ENCODE results near the gene SOX13.

Gene SOX13

GRCh38 chr1:204074274-204075138 is 1.6 kb downstream of the SOX13 start:
- peak overlapping the region; percentile 94 for H3K4me3 ChIP-seq
- TF ChIP-seq CTCF (IDR thresholded peaks at IDR 0.05) = no peak
- peak overlapping the region; percentile 67 to 94 for H3K27ac ChIP-seq
- no peak for DNase-seq (ENCODE audit: low spot score)

- DNase-seq (ENCODE audit: low spot score) = no peak
- Histone ChIP-seq H3K4me3 (peak overlapping the region; percentile 94), H3K27ac (peak overlapping the region; percentile 67 to 94)
- TF ChIP-seq CTCF (IDR thresholded peaks at IDR 0.05) = no peak
Measured at GRCh38 chr1:204075139-204075521, 2.2 kb downstream of the SOX13 start.

GRCh38 chr1:204075890-204076846 is 3.3 kb downstream of the SOX13 start:
- H3K27ac ChIP-seq = peak overlapping the region; percentile 67 to 94
- DNase-seq (ENCODE audit: low spot score) = no peak
- TF ChIP-seq CTCF (IDR thresholded peaks at IDR 0.05) = no peak
- H3K4me3 ChIP-seq = peak overlapping the region; percentile 94

- H3K27ac ChIP-seq = peak overlapping the region in 1 of 2 donors; percentile 91
- no peak for DNase-seq (ENCODE audit: low spot score)
- peak overlapping the region; percentile 94 for H3K4me3 ChIP-seq
- no peak for TF ChIP-seq CTCF (IDR thresholded peaks at IDR 0.05)
Measured at GRCh38 chr1:204076891-204077290, 4.0 kb downstream of the SOX13 start.

- no peak for DNase-seq (ENCODE audit: low spot score)
- Histone ChIP-seq H3K27ac (peak overlapping the region; percentile 80 to 91), H3K4me3 (peak overlapping the region; percentile 37)
- TF ChIP-seq CTCF (IDR thresholded peaks at IDR 0.05) = no peak
Measured at GRCh38 chr1:204077979-204078696, 5.2 kb downstream of the SOX13 start.

GRCh38 chr1:204079608-204079999 is 6.7 kb downstream of the SOX13 start:
- DNase-seq (ENCODE audit: low spot score) = no peak
- Histone ChIP-seq H3K4me3 (peak overlapping the region; percentile 55), H3K27ac (peak overlapping the region; percentile 80 to 91)
- no peak for TF ChIP-seq CTCF (IDR thresholded peaks at IDR 0.05)

All from coronary artery (tissue), 2 donors.